ENCODE measurements around the gene SHC1. TPM values are rescaled to one million over a fixed set of nuclear protein-coding genes. Genes with fewer than 3 reads are reported as not detected.

Gene SHC1
- total RNA-seq, 1 donor from 2014 or later, result 915 TPM

GRCh38 chr1:154974808-154975408 is 4.4 kb upstream of the SHC1 start:
- peak; percentile 93 for DNase-seq (ENCODE audit: low spot score)
- no peak overlapping the region for H3K4me3 Mint-ChIP-seq (ENCODE audit: unreplicated experiment)
- no peak overlapping the region for H3K27ac Mint-ChIP-seq (ENCODE audit: unreplicated experiment)
- peaks cover 18% of the 10 kb centered on the region for H3K27me3 Mint-ChIP-seq (ENCODE audit: unreplicated experiment)
- no peak for TF ChIP-seq CTCF (IDR thresholded peaks at IDR 0.05; ENCODE audit: unreplicated experiment)
- peaks cover 21% of the 10 kb centered on the region for H3K4me1 Mint-ChIP-seq (ENCODE audit: unreplicated experiment)
- peaks cover 18% of the 10 kb centered on the region for H3K36me3 Mint-ChIP-seq (ENCODE audit: low read depth, unreplicated experiment)
- H3K9me3 Mint-ChIP-seq (ENCODE audit: unreplicated experiment), result no peaks in the 10 kb centered on the region

GRCh38 chr1:154974102-154974807 is 3.7 kb upstream of the SHC1 start, which contains the start of gene CKS1B:
Gene CKS1B (plus strand): TSS chr1:154974681. CDS start chr1:154974746, 65 bp downstream.
- TF ChIP-seq CTCF (IDR thresholded peaks at IDR 0.05; ENCODE audit: unreplicated experiment), result no peak
- H3K27ac Mint-ChIP-seq (ENCODE audit: unreplicated experiment), result no peak within 1 kb of the TSS
- peaks cover 18% of the 10 kb centered on the region for H3K36me3 Mint-ChIP-seq (ENCODE audit: low read depth, unreplicated experiment)
- peaks cover 23% of the 10 kb centered on the region for H3K27me3 Mint-ChIP-seq (ENCODE audit: unreplicated experiment)
- no peak within 1 kb of the TSS for H3K4me3 Mint-ChIP-seq (ENCODE audit: unreplicated experiment)
- H3K4me1 Mint-ChIP-seq (ENCODE audit: unreplicated experiment), result peaks cover 27% of the 10 kb centered on the region
- no peaks in the 10 kb centered on the region for H3K9me3 Mint-ChIP-seq (ENCODE audit: unreplicated experiment)
- peak; percentile 91 for DNase-seq (ENCODE audit: low spot score)

- Mint-ChIP-seq H3K4me3 (ENCODE audit: unreplicated experiment) (no peak overlapping the region), H3K4me1 (ENCODE audit: unreplicated experiment) (peaks cover 33% of the 10 kb centered on the region), H3K9me3 (ENCODE audit: unreplicated experiment) (no peaks in the 10 kb centered on the region), H3K27ac (ENCODE audit: unreplicated experiment) (no peak overlapping the region), H3K36me3 (ENCODE audit: low read depth, unreplicated experiment) (peaks cover 24% of the 10 kb centered on the region), H3K27me3 (ENCODE audit: unreplicated experiment) (peaks cover 27% of the 10 kb centered on the region)
- no peak for TF ChIP-seq CTCF (IDR thresholded peaks at IDR 0.05; ENCODE audit: unreplicated experiment)
- DNase-seq (ENCODE audit: low spot score), result peak; percentile 94
These were observed 3.0 kb upstream of the SHC1 start for GRCh38 chr1:154973344-154974101.

DNA sequence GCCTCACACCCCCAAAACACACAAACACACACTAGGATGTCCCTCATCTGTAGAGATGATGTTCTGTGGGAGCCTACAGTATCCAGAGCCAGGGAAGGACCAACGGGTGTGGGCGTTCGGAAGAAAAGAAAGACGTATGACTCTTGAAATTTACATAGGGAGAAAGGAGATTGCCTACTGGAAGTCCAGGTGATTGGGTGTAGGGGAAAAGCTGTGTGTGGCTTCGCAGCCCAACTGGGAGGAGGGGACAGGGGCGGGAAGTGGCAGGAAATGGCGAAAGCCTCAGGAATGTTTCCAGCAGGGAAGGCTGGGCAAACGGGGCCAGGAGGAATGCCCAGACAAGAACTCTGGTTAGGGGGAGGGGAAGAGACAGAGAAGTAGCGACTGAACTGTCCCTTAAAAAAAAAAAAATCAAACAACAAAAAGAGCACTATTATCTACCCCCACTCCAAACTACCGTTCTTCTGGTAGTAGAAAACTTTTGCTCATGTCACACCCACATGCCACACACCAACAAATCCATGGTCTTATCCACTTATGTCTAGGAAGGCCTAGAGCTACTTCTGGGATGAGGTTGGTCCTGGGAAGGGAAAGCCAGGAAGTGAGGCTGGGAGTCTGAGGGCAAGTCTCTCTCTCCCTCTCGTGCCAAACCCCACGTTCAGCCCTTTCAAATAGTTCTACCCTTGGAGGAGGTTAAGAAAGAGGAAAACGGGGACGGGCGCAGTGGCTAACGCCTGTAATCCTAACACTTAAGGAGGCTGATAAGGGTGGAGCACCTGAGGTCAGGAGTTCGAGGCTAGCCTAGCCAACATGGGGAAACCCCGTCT is 2.2 kb upstream of the SHC1 start:
- DNase-seq (ENCODE audit: low spot score), result peak; percentile 79

More for the DNA sequence above, 2.2 kb upstream of the SHC1 start:
- Mint-ChIP-seq H3K27me3 (ENCODE audit: unreplicated experiment) (peaks cover 33% of the 10 kb centered on the region), H3K4me3 (ENCODE audit: unreplicated experiment) (no peak overlapping the region), H3K9me3 (ENCODE audit: unreplicated experiment) (no peaks in the 10 kb centered on the region), H3K27ac (ENCODE audit: unreplicated experiment) (no peak overlapping the region), H3K36me3 (ENCODE audit: low read depth, unreplicated experiment) (peaks cover 31% of the 10 kb centered on the region), H3K4me1 (ENCODE audit: unreplicated experiment) (peaks cover 41% of the 10 kb centered on the region)
- no peak for TF ChIP-seq CTCF (IDR thresholded peaks at IDR 0.05; ENCODE audit: unreplicated experiment)

Measured in endothelial cell (in vitro differentiated cells).